Measurements from ENCODE around the gene SHPK. TPM values are rescaled to one million over a fixed set of nuclear protein-coding genes. Genes with fewer than 3 reads are reported as not detected.

Gene SHPK
- total RNA-seq, 1 experiment from 2014 or later, result 8.4 TPM

- no peak for ATAC-seq
- TF ChIP-seq SIN3A (IDR thresholded peaks at IDR 0.05; ENCODE audit: borderline replicate concordance, insufficient read depth, low read depth, low read length) (no peak), POLR2AphosphoS5 (IDR thresholded peaks at IDR 0.05; ENCODE audit: low read depth, low read length) (no peak), CTCF (IDR thresholded peaks at IDR 0.05) (no peak), TCF7L2 (IDR thresholded peaks at IDR 0.05; ENCODE audit: low read depth, low read length) (no peak), REST (IDR thresholded peaks at IDR 0.05; ENCODE audit: insufficient read depth in 1 of 2, low read depth in 2 of 2, low read length in 1 of 2) (no peak)
- H3K36me3 ChIP-seq (ENCODE audit: control insufficient read depth, insufficient read depth, low read length), result peaks cover 2% of the 10 kb centered on the region; the same call in 1 of the 2 replicates
- H3K27me3 ChIP-seq (ENCODE audit: control insufficient read depth, insufficient read depth, low read length), result no peaks in the 10 kb centered on the region
- ChIA-PET CTCF (no interaction called here), POLR2A (no interaction called here)
- no TSS peak for BruUV-seq (replicated peaks)
- intact Hi-C loops (cut with micrococcal nuclease; ENCODE audit: unreplicated experiment) (no loop called here), in situ Hi-C loops (cut with HindIII; ENCODE audit: low pct_unique_long_range_greater_than_20kb, low sequenced_read_pairs) (no loop called here)
- H3K4me1 ChIP-seq (ENCODE audit: control insufficient read depth, insufficient read depth, low read length), result no peaks in the 10 kb centered on the region
- no peak overlapping the region for H3K27ac ChIP-seq (ENCODE audit: low read length)
- no peak overlapping the region for H3K4me3 ChIP-seq (ENCODE audit: low read depth in 2 of 2, low read length in 2 of 2)
- no peaks in the 10 kb centered on the region for H3K9me3 ChIP-seq (ENCODE audit: control insufficient read depth, insufficient read depth, low read depth, low read length)
- no peak for DNase-seq (ENCODE audit: low read depth, low spot score)
These were observed 13.0 kb downstream of the SHPK start for GRCh38 chr17:3622977-3623594.

- ChIA-PET POLR2A (no interaction called here), CTCF (no interaction called here)
- intact Hi-C loops (cut with micrococcal nuclease; ENCODE audit: unreplicated experiment), result no loop called here
- DNase-seq (ENCODE audit: low read depth, low spot score) (no peak), ATAC-seq (no peak)
- no peaks in the 10 kb centered on the region for H3K27me3 ChIP-seq (ENCODE audit: control insufficient read depth, insufficient read depth, low read length)
- no peak overlapping the region for H3K4me3 ChIP-seq (ENCODE audit: low read depth in 2 of 2, low read length in 2 of 2)
- BruUV-seq (replicated peaks), result no TSS peak
- H3K27ac ChIP-seq (ENCODE audit: low read length), result no peak overlapping the region
- no peaks in the 10 kb centered on the region for H3K4me1 ChIP-seq (ENCODE audit: control insufficient read depth, insufficient read depth, low read length)
- in situ Hi-C loops (cut with HindIII; ENCODE audit: low pct_unique_long_range_greater_than_20kb, low sequenced_read_pairs), result no loop called here
- TF ChIP-seq POLR2AphosphoS5 (IDR thresholded peaks at IDR 0.05; ENCODE audit: low read depth, low read length) (no peak), CTCF (IDR thresholded peaks at IDR 0.05) (no peak), REST (IDR thresholded peaks at IDR 0.05; ENCODE audit: insufficient read depth in 1 of 2, low read depth in 2 of 2, low read length in 1 of 2) (no peak), TCF7L2 (IDR thresholded peaks at IDR 0.05; ENCODE audit: low read depth, low read length) (no peak), SIN3A (IDR thresholded peaks at IDR 0.05; ENCODE audit: borderline replicate concordance, insufficient read depth, low read depth, low read length) (no peak)
- H3K9me3 ChIP-seq (ENCODE audit: control insufficient read depth, insufficient read depth, low read depth, low read length), result no peaks in the 10 kb centered on the region
- peaks cover 2% of the 10 kb centered on the region; the same call in 1 of the 2 replicates for H3K36me3 ChIP-seq (ENCODE audit: control insufficient read depth, insufficient read depth, low read length)
These were observed 14.8 kb downstream of the SHPK start for GRCh38 chr17:3621146-3621720.

Measured in Panc1 (cell line).